Stimulated activated CD8-positive, alpha-beta memory T cell treated with anti-CD3 and anti-CD28 coated beads, Interleukin-4, amount 100 ng/mL, for 24 hours (primary cell): Measurements from ENCODE around the gene COPZ1.
"Not testable (repeated sequence)": the region's sequence is repeated elsewhere in the genome, so short reads cannot be mapped to it uniquely, and the experiment has no call there.

Source experiments
- DNase-seq: peaks from one replicate; pipeline ENCODE4 v3.0.0-alpha.2; 2020; ENCODE audit warnings: low read depth

COPZ1 gene

DNA sequence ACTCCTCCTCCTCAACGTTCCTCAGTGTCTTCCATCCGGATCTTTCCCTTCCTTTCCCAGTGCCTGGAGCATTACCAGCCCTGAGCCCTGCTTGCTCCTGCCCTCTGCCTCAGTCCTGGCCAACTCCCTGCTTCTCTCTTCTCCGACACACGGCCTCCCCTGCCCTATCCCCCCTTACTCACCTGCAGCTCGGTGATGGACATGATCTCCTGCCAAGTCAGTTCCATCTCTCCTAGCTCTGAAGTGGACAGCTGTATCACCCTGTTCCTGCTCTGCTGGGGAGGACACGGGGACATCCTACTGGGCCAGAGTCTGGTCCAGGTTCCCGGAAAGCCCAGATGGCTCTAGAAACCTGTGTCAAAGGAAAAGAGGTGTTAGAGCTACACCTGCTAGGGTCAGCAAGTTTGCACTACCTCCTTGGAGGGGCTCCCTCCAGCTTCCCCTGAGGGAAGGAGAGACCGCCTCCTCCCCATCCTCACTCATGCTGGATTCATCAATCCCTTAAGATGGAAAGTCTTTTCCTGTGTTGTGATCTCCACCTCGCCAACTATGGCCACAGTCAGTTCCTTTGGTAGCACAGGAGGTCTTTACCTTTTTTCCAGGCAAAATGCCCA, 29.9 kb upstream of the COPZ1 start:
- DNase-seq: no peak

DNA sequence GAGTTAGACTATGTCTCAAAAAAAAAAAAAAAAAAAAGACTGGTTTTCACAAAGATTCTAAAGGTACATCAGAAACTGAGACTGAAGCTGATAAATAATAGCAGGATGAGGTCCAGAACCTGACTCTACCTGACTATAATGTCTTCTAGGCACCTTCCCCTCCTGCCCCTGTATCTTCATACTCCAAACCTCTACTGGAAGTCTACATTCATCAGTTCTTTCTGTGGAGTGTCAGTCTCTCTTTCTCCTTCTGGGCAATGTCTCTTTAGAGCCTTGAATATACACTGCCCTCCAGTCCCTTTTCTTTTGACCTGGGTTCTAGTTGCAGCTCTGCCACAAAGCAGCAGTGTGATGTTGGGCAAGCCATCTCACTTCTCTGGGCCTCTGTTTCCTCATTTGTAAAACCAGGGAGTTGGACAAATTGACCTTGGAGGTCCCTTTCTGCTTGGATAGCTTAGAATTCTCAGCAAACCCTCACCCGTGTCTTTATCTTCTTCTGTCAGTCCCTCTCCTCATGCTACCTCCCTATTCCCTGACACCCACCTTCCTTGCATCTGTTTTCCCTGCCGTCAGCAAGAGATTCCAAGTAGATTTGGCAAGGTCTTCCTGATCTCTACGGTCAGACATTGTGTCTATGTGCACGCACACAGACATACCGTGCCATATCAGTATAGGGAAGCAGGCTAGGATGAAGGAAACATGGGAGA, 28.4 kb upstream of the COPZ1 start:
- DNase-seq: no peak

DNA sequence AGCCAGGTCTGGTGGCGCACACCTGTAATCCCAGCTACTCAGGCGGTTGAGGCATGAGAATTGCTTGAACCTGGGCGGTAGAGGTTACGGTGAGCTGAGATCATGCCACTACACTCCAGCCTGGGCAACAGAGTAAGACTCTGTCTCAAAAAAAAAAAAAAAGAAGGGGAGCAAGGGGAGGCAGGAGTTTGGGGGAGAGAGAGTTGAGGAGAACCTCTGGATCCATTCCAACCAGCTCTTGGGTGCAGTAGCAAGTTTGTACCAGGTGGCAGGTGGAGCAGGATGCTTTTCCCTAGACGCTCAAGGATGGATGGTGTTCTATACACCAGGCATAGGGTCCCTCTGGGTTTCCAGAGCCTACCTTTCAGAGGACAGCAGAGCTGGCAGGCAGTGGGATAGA, 26.0 kb upstream of the COPZ1 start:
- no peak for DNase-seq

GRCh38 chr12:54299515-54300224, 25.3 kb upstream of the COPZ1 start:
- DNase-seq: no peak

DNA sequence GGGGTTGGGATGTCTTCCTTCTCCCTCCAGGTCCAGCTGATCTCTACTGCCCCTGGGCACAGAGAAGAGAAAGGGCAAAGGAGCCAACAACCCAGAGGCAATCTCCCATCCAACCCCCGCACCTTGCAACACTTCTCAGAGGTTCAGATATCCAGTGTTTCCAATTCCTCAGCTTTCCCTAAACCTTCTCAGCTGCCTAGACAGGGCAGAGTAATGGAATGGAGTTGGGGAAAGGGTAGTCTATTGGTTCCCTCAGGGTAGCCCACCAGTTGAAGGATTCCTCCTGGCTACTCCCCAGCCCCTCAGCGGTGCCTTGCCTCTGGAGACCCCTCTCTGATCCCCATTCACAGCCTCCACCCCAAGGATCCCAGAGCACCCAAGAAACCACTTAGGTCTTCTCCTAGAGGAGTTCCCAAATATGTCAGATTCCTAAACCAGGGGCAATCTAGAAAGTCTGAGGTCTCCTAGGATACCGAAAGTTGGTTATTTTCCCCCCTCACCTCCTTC, 24.7 kb upstream of the COPZ1 start:
- DNase-seq: no peak

- DNase-seq: no peak
Measured at GRCh38 chr12:54300732-54301427, 24.1 kb upstream of the COPZ1 start, which contains the start of gene NFE2. TSS of gene NFE2 (minus strand) at chr12:54301015. CDS start at chr12:54295248, 5,767 bp downstream.

- no peak for DNase-seq
Measured at GRCh38 chr12:54301428-54302048, 23.4 kb upstream of the COPZ1 start.

DNA sequence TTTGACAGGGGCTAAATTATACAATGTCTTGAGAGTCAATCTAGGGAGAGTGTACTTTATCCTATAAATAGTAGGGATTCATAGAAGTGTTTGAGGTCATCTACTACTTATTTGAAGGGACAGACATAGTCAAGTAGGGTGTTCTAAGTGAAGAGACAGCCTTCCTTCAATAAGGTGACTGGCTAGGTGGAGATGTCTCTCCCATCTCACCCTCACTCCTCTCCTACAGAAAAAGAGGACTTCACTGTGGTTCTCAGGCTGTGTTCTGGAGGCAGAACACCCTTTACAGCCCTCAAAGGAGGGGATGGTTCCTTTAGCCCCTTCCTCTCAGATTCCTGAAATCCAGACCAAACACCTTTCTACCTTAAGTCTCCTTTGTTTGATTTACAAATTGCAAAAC, 21.3 kb upstream of the COPZ1 start:
- DNase-seq: no peak

GRCh38 chr12:54304187-54304810, 20.6 kb upstream of the COPZ1 start:
- no peak for DNase-seq

- peak; percentile 16 for DNase-seq
Measured at GRCh38 chr12:54306925-54307741, 17.8 kb upstream of the COPZ1 start.

DNA sequence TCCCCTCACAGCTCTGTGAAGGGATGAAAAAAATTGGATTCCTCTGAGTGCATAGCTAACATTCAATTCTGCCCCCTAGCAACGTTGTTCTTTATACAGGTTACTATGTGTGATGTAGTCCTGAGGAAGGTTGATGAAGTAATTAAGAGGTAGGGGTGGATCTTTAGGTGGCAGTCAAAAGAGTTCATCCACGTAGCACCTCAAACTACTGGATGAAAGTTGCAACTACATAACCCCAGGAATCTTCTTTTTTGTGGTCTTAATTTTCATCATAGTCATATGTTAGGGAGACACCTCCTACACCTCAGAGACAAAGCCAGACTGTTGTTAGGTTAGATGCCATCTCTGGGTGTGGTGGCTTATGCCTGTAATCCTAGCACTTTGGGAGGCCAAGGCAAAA, 13.9 kb upstream of the COPZ1 start:
- DNase-seq: no peak

- DNase-seq: not testable (repeated sequence)
Measured at GRCh38 chr12:54312309-54312708, 12.6 kb upstream of the COPZ1 start.

DNA sequence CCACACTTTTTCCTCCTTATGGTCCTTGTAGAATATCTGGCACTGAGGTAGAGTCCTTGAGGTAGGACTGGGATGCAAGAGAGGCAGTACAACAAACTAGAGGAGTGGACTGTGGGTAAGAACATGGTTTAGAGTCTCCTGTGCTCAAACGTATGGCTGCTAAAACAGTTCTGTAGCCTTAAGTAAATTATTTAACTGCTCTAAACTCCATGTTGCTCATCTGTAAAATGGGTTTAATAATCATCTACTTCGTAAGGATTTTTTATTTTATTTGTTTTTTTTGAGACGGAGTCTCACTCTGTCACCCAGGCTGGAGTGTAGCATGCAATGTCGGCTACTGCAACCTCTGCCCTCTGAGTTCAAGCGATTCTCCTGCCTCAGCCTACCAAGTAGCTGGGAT, 3.6 kb upstream of the COPZ1 start:
- no peak for DNase-seq

GRCh38 chr12:54325442-54326109, 645 bp downstream of the COPZ1 start:
- not testable (repeated sequence) for DNase-seq

DNA sequence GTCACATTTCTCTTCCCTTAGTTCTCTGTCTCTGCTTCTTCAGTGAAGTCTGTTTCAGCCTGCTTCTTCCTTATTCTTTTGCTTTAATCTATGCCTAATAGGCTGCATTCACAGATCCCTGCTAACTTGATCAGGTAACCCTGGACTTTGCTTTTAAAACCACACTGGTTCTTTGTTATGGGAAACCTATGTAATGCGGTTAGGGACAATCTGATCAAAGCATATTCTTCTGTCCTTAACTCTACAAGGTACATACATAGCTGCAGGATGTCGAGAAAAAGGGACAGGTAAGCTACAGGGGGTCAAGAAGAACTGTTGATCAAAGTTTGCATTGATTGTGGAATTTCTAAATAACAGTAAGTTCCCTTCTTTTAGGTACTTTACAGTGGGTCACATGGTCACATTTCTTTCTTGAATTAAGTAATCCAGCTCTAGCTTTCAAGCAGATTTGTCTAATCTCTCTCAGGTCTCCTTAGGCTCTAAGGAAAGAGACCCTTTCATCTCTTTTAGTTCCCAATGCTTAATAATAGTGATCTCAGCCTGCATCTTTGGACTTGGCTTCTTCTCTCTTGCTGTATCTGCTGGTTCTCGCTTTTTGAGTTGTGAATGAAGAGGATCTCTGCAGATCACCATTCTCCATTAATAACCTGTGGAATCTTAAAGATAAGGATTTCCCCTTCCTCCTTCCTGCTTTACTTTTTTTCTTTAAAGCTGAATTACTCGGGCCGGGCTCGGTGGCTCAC, 3.8 kb downstream of the COPZ1 start:
- DNase-seq: no peak

DNA sequence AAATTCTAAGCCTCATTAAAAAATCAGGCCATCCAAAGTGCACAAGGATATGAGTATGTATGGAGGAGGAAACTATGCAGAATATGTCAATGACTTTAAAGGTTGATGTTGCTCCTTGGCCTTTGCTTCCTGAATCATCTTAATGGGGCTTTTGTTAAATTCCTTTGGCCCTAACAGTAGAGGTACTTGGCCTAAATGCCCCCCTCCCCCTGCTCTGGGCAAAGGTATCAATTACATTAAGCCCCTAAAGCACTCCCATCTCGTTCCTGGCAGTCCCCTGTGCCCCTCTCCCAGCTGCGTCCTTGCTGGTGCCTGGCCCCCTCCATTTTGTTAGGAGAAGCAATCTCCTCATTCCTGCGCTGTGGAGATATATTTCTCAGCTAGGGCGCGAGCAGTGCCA, 4.8 kb downstream of the COPZ1 start:
- no peak for DNase-seq

- no peak for DNase-seq
Measured at GRCh38 chr12:54330442-54330841, 5.5 kb downstream of the COPZ1 start.

GRCh38 chr12:54331461-54331860, 6.5 kb downstream of the COPZ1 start:
- no peak for DNase-seq

DNA sequence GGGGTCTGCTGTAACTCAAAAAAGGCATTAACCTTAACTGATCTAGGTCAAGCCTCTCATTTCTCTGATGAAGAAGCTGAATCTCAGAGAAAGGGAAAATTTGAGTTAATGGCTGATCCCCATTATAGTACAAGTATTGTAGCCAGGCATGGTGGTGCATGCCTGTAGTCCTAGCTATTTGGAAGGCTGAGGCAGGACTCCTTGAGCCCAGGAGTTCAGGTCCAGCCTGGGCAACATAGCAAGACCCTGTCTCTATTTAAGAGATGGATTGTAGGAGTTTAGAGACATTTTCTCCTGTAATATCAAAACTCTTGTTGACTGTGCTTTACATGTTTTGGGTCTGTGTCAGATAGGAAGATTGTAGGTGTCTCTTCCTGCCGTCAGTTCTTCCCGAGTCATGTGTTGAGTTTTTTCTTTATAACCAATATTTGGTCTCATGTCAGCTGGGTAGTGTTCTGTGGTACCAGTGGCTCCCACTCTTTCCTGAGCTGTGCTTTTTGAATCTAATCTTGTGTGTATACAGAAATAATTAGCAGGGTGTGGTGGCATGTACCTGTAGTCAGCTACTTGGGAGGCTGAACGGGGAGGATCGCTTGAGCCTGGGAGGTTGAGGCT, 8.6 kb downstream of the COPZ1 start:
- no peak for DNase-seq
